GM13976 (cell line): ENCODE results near the gene STXBP6.
"Not testable (repeated sequence)": the region's sequence is repeated elsewhere in the genome, so short reads cannot be mapped to it uniquely, and the experiment has no call there.

Experiments used
- DNase-seq: peaks from one replicate; pipeline ENCODE4 v3.0.0; 2012; ENCODE audit warnings: low spot score
- in situ Hi-C: fragments of 300-500 bp; cut with MboI; formaldehyde crosslinking; loops from one replicate; pipeline ENCODE4 v1.12.0; 2022; ENCODE audit warnings: low sequenced_read_pairs, mixed read lengths, inconsistent platforms; ENCODE audit not compliant: unreplicated experiment
- TF ChIP-seq, protein P1 (sequence below): IDR thresholded peaks from 2 replicates; pipeline ENCODE4 v1.5.1; 2012; ENCODE audit warnings: borderline replicate concordance, mild to moderate bottlenecking; ENCODE audit not compliant: insufficient read depth; ENCODE audit errors: extremely low read depth, missing control alignments, control extremely low read depth

STXBP6 gene

DNA sequence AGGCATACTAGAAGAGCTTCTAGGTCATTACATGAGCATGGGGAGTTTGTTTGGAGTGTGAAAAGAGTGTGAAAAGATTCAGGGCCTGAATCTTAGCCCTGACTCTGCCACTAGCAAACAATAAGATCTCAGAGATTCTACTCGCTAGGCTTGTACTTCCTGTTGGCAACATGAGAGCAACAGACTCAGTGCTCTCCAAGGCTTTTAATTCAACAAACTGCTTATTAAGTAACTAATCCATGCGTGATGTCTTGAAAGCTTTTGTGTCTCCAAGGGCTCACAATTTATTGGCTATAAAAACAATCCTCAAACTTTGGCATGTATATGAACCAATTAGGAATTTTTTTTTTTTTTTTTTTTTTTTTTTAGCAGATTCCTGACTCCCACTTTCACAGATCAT is 105.1 kb downstream of the STXBP6 start:
- in situ Hi-C loops: no loop called here
- no peak for DNase-seq
- TF ChIP-seq, protein P1, sequence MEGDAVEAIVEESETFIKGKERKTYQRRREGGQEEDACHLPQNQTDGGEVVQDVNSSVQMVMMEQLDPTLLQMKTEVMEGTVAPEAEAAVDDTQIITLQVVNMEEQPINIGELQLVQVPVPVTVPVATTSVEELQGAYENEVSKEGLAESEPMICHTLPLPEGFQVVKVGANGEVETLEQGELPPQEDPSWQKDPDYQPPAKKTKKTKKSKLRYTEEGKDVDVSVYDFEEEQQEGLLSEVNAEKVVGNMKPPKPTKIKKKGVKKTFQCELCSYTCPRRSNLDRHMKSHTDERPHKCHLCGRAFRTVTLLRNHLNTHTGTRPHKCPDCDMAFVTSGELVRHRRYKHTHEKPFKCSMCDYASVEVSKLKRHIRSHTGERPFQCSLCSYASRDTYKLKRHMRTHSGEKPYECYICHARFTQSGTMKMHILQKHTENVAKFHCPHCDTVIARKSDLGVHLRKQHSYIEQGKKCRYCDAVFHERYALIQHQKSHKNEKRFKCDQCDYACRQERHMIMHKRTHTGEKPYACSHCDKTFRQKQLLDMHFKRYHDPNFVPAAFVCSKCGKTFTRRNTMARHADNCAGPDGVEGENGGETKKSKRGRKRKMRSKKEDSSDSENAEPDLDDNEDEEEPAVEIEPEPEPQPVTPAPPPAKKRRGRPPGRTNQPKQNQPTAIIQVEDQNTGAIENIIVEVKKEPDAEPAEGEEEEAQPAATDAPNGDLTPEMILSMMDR: no peak

DNA sequence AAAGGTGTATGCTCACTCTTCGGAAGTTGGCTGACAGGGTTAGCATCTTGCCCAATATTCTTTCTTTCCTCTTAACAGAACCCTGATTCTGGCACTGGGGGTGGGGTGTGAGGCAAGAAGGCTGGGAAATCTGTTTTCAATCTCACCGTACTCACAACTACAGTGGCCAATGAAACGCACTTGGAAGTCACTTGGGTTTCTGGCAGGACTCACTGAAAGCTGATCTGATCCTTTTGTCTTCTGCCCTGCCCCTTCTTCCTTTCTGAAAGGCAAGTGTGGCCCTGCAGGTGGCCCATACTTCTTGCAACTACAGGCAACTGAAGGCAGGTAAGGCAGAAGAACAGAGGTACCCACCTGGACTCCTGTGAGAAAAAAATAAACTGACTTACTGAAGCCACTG is 106.9 kb downstream of the STXBP6 start:
- DNase-seq: no peak
- in situ Hi-C loops: no loop called here
- TF ChIP-seq, protein P1: no peak

DNA sequence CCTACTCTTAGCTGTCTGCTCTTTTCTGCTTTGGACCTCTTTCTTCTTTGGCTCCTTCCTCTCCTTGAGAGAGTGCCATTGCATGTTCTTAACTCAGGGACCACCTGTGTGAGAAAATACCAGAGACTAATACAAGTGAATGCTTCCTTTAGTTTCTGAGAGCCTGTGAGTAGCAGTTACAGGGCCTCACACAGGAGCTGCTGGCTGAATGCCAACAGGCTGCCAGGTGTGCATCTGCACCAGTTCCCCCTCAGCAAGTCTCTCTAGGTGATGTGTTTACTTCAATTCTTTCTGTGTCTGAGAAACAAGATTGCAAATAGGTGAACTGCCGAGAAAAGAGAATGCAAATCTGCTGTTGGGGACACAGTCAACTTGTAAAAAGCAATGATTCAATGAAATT is 108.2 kb downstream of the STXBP6 start:
- DNase-seq: no peak
- in situ Hi-C loops: no loop called here
- TF ChIP-seq, protein P1: no peak

DNA sequence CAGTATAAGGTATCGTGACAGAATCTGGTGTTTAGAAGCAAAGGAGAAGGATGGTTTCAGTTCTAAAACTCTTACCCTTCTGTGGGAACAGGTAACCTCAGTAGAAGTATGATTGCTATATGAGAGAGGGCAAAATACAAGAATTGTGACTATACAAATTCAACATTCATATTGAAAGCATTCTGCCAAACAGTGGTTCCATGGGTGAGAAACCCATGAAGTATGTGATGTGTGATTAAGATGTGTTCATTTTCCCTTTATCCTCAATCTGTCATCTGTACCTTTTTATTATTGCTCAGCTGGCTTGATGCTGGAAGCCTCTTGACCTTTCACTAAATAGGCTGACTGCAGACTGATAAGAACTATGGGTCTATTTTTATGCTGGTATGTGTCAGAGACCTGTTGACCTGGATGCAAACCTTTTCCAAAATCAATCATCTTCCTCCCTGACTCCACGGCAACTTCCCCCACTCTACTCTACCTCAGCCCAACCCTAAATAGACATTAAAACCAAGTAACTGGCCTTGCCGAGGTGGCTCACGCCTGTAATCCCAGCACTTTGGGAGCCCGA is 109.6 kb downstream of the STXBP6 start:
- DNase-seq: no peak
- TF ChIP-seq, protein P1: no peak
- in situ Hi-C loops: no loop called here

DNA sequence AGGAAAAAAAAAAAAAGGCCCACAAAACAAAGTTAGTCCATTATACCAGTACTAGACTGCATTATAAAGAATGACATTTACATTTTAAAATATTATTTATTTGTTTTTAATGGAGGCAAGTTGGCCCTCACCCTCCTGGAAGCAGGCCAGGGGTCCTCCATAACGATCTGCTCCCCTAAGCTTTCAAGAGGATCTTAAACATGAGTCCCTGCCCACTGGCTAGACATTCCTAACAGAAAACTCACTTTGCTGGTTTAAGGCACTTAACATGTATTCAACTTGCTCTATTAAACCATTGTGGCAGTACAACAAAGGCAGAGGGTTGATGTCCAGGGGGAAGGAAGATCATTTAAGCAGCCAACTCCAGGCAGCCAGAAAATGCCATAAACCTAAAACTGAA is 111.4 kb downstream of the STXBP6 start:
- no peak for DNase-seq
- TF ChIP-seq, protein P1: no peak
- in situ Hi-C loops: no loop called here

DNA sequence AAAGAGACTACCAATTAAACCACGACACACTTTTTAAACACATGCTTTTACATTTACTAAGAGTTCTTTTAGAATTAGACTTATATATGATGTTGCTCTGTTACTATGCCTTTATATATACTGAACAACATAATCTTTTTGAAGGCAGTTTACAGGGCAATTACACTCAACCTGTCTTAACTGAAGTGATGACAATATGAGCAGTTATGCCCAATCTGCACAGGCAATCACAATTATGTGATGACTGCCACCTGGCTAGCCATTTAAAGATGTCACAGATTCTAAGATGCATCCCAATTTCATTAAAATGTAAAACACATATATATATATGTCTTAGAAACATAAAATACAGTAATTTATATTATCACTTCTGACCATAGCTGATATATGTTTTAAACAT is 112.6 kb downstream of the STXBP6 start:
- no peak for DNase-seq
- TF ChIP-seq, protein P1: no peak
- in situ Hi-C loops: no loop called here

DNA sequence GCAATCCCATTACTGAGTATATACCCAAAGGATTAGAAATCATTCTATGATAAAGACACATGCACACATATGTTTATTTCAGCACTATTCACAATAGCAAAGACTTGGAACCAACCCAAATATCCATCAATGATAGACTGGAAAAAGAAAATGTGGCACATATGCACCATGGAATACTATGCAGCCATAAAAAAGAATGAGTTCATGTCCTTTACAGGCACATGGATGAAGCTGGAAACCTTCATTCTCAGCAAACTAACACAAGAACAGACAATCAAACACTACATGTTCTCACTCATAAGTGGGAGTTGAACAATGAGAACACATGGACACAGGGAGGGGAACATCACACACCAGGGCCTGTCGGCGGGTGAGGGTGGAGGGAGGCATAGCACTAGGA is 113.2 kb downstream of the STXBP6 start:
- in situ Hi-C loops, DNase-seq: not testable (repeated sequence)
